ENCODE data around the gene OR8K5.

- no peak for TF ChIP-seq CTCF (IDR thresholded peaks at IDR 0.05)
- TF ChIP-seq POLR2AphosphoS5 (IDR thresholded peaks at IDR 0.05; ENCODE audit: insufficient read depth in 1 of 2, low read depth in 1 of 2): no peak
These were observed at the start of gene OR8K5 for GRCh38 chr11:56160217-56160616.
